HG03354 (cell line): Measurements from ENCODE around the gene ALKBH3.

ENCODE experiments used
- ATAC-seq: cut with Tn5 transposase; IDR thresholded peaks from one replicate; pipeline ENCODE4 v1.9.1; 2021; ENCODE audit warnings: mild to moderate bottlenecking; ENCODE audit not compliant: unreplicated experiment, poor library complexity, severe bottlenecking

The ALKBH3 gene

DNA sequence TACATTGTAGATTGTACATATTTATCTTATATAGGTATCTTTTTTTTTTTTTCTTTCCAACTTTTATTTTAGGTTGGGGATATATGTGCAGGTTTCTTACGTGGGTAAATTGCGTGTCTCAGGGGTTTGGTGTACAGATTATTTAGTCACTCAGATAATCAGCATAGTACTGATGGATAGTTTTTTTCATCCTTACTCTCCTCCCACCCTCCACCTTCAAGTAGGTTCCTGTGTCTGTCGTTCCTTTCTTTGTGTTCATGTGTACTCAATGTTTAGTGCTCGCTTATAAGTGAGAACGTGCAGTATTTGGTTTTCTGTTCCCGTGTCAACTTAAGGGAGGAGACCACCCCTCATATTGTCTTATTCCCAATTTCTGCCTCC is 71.4 kb downstream of the ALKBH3 start:
- no peak for ATAC-seq

DNA sequence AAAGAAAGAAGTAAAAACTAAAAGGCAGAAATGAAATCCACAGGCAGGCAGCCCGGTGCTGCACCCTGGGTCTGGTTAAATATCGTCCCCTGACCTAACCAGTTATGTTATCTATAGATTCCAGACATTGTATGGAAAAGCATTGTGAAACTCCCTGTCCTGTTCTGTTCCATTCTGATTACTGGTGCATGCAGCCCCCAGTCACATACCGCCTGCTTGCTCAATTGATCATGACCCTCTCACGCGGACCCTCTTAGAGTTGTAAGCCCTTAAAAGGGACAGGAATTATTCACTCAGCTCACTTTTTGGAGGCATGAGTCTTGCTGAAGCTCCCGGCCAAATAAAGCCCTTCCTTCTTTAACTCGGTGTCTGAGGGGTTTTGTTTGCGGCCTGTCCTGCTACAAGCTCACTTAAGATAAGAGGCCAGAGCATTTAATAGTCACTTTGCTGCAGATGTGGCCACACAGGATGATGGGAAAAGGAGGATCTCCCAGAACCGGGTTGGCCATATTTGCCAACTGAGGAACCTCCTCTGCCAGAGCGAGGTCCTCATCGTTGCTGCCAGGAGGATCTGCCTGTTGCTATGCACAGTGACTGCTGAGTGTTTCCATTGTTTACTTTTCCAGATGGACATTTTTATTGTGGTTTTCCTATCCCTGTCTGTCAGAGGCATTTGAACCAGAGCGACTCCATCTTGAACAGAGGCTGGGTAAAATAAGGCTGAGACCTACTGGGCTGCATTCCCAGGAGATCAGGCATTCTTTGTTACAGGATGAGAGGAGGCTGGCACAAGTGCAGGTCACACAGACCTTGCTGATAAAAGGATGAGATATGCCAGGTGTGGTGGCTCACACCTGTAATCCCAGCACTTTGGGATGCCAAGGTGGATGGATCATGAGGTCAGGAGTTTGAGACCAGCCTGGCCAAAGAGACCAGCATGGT is 72.0 kb downstream of the ALKBH3 start:
- ATAC-seq, result no peak

DNA sequence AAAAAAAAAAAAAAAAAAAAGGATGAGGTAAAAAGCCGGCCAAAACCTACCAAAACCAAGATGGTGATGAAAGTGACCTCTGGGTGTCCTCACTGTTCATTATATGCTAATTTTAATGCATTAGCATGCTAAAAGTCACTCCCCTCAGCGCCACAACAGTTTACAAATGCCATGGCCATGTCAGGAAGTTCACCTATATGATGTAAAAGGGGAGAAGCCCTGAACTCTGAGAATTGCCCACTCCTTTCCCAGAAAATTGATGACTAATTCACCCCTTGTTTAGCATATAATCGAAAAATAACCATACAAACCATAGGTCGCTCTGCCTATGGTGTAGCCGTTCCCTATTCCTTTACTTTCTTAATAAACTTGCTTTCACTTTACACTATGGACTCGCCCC is 72.9 kb downstream of the ALKBH3 start:
- no peak for ATAC-seq

DNA sequence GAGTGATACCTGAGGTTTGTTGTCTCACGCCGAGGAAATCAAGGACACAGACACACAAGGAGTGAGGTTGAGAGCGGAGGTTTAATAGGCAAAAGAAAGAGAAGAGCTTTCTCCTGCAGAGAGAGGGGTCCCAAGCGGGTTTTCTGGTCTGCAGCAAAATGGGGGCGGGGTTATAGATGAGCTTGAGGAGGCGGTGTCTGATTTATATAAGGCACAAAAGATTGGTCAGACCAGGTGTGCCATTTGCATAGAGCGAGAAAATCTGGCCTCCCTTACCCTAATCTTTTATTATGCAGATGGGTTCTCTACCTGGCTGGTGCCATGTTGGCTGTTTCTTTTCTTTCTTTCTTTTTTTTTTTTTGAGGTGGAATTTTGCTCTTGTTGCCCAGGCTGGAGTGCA is 73.6 kb downstream of the ALKBH3 start:
- no peak for ATAC-seq

DNA sequence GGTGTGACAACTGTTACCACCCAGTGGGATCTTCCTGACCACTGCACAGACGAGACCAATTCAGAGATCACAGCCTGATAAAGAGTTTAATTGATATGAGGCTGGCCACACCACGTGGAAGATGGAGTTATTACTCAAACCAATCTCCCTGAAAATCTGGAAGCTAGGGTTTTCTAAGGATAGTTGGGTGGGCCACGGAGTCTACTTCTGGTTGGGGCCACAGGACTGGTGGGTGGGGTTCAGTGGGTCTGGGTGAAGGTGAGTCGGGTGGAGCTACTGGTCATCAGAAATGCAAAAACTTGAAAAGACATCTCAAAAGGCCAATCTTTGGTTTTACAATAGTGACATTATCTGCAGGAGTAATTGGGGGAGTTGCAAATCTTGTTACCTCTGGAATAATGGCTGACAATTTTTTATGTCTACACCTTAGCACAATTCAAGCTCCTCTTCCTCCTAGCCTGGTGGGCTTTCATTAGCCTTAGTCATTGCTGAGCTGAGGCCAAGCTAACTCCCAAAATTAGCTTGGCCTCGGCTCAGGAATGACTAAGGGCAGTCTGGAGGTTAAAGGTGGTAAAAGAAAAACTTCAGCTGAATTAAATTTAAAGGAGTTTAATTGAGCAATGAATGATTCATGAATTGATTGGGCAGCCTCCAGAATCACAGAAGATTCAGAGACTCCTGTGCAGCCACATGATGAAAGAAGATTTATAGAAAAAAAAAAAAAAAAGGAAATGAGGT is 74.9 kb downstream of the ALKBH3 start:
- ATAC-seq, result no peak

DNA sequence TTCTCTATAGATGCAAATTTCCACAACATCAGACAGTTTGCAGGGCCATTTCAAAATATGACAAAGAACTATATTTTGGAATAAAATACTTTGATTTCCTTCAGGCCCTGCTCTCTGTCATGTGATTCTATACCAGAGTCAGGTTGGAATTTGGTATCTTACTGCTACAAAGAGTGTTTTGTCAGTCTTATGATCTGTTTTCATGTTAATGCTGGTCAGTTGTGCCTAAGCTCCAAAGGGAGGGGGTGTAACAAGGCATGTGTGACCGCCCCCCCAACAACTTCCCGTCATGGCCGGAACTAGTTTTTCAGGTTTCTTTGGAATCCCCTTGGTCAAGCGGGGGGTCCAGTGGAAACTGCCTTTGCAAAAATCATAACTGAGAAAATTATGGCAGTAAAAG is 76.9 kb downstream of the ALKBH3 start:
- ATAC-seq, result no peak

DNA sequence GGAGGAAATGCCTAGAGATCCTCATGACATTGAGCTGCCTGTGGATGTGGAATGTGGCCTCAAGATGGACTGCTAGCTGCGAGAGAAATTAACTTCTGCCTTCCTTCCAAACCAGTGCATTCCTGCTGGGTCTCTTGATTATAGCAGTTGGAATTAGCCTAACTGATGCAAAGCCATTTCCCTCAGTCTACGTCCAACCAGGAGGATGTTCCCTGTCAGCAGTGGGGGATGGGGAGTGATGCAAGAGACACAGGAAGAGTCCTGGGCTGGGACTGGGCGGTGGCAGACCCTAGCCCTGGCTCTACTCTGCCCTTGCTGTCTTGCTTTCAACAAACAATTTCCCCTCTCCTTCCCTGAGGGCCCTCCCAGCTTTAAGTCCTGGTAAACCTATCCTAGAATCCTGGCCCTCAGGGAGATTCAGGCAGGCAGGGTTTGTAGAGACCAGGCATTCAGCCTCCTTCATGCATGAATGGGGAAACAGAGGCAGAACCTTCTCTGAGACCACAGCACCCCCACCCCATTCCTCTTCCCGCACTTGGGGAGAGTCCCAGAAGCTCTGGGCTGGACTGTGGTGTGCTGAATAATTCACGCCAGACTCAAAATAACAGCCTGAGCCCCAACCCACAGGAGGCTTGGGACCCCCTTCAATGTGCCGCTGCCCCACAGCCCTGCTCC is 78.8 kb downstream of the ALKBH3 start:
- no peak for ATAC-seq

DNA sequence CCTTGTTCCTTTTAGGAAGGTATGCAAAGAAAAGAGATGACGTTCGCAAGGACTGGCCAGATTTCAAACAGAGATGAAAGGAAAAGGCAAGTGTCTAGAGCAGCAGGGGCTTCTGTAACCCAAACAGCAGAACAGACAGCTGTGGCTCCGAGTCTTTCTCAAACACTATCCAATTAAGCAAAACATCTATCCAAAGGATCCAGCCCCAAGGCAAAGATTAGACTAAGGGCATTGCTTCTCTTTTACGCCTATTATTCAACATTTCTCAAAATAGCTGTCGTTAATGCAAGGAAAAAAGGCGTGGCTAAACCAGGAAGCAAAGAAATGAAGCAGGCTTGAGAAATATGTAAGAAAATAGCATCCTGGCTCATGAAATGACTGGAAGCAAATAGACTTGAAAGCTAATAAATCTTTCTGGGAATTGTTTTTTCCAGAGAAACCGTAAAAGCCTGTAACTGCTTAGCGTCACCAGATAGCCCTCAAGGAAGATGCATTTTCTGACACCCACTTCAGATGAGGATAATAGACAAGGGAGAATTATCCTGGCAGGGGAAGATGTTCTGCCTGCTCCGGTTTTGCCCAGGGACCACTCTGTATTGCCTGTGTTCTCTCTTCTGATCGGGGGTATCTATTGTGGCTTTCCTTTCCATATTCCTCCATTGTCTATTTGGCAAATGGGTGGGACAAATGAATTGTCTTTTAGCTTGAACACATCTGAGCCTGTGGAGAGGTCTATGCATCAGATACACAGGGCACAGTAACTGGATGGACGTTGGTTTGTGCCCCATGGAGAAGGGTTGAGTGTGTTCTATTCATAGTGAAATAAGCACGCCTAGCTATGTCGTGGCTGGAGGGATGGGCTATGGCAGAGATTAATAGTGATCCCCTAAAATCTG is 82.0 kb downstream of the ALKBH3 start:
- no peak for ATAC-seq

DNA sequence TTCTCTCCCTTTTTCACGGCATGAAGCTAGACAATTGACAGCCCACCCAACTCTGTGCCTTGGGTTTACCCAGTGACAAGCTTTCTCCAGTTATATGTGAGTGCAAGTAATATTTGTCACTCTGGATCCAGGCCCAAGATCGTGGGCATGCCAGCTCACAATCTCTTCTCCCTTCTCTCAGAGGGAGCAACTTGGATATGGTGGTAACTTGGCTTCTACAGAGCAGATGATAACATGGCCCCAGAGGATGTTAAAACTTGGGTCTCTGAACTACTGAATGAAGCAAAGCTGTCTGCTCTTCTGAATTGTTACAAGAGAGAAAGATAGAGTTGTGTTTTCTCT is 82.6 kb downstream of the ALKBH3 start:
- no peak for ATAC-seq

DNA sequence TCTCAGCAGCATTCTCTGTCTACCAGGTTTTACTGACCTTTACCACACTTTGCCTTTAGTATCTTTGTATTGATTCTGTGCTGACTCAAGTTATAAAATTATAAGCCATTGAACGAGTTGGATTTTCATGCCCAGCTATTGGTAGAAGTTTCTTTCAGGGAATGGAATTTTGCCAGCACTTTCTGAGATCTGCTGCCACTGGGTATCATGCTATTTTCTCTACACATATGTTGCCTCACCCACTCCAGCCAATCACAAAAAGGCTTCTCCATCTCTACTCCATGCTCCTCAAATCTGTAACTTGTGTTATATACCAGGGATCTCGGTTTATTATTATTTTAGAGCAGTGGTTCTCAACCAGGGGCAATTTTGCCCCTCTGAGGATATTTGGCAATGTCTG is 87.0 kb downstream of the ALKBH3 start:
- no peak for ATAC-seq

DNA sequence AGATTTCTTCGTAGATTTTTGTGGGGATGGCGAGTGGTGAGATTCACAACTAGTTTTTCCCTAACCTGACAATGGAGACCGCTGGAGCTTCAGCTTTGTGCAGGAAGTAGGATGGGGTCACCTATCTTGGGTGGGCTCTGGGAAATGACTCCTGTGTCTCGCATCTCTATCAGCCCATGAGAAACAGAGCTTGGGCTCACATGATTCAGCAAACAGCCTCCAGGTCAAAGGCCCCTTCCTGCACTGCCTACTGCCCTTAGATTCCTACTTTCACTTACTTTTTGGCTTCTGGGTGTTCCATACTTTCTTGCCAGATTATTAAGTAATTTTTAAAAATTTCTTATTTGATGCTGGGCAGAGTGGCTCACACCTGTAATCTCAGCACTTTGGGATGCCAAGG is 88.1 kb downstream of the ALKBH3 start:
- ATAC-seq, result no peak

DNA sequence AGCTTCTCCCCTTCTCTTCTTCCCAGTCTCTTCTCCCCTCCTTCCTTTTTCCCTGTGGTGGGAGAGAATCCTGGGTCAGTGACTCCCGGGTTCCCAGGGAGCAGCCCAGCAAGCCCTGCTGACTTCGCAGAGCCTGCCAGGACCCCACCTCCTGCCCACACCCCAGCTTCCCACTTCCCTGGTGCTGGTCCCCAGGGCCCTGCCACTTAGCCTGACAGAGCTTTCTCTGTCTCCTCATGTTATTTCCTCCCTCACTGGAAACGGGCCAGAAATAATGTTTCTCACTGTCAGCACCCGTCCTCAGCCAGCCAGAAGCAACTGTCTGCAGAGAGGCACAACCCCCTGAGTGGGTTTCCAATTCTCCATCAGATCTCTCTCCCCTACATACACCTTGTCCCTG is 88.9 kb downstream of the ALKBH3 start:
- ATAC-seq, result no peak
